ENCODE measurements around the gene TULP4. TPM values are rescaled to one million over a fixed set of nuclear protein-coding genes. Genes with fewer than 3 reads are reported as not detected.

The TULP4 gene
- total RNA-seq, 1 donor from 2014 or later = 117 TPM

DNA sequence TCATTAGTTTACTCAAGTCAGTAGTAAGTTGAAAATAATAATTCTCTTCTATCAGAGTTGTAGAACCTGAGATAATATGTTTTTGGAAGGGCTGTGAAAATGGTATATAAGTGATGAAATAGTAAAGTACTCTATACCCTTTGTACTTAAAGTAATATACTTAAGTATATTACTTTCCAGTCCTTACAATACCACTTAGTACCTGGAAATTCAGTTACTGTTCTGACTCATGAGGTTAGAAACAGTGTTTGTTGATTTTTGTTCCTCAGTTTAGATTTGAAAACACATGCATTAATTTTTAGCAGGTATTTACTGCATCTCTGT is 10.1 kb downstream of the TULP4 start:
- H3K36me3 Mint-ChIP-seq (ENCODE audit: low read depth, unreplicated experiment) = peaks cover under 1% of the 10 kb centered on the region
- H3K27me3 Mint-ChIP-seq (ENCODE audit: unreplicated experiment) = no peaks in the 10 kb centered on the region
- TF ChIP-seq, protein P1, sequence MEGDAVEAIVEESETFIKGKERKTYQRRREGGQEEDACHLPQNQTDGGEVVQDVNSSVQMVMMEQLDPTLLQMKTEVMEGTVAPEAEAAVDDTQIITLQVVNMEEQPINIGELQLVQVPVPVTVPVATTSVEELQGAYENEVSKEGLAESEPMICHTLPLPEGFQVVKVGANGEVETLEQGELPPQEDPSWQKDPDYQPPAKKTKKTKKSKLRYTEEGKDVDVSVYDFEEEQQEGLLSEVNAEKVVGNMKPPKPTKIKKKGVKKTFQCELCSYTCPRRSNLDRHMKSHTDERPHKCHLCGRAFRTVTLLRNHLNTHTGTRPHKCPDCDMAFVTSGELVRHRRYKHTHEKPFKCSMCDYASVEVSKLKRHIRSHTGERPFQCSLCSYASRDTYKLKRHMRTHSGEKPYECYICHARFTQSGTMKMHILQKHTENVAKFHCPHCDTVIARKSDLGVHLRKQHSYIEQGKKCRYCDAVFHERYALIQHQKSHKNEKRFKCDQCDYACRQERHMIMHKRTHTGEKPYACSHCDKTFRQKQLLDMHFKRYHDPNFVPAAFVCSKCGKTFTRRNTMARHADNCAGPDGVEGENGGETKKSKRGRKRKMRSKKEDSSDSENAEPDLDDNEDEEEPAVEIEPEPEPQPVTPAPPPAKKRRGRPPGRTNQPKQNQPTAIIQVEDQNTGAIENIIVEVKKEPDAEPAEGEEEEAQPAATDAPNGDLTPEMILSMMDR (IDR thresholded peaks at IDR 0.05; ENCODE audit: unreplicated experiment) = no peak
- H3K9me3 Mint-ChIP-seq (ENCODE audit: unreplicated experiment) = no peaks in the 10 kb centered on the region
- H3K4me3 Mint-ChIP-seq (ENCODE audit: unreplicated experiment) = no peak overlapping the region
- H3K4me1 Mint-ChIP-seq (ENCODE audit: unreplicated experiment) = peaks cover 7% of the 10 kb centered on the region
- DNase-seq (ENCODE audit: low spot score) = no peak
- H3K27ac Mint-ChIP-seq (ENCODE audit: unreplicated experiment) = no peak overlapping the region

DNA sequence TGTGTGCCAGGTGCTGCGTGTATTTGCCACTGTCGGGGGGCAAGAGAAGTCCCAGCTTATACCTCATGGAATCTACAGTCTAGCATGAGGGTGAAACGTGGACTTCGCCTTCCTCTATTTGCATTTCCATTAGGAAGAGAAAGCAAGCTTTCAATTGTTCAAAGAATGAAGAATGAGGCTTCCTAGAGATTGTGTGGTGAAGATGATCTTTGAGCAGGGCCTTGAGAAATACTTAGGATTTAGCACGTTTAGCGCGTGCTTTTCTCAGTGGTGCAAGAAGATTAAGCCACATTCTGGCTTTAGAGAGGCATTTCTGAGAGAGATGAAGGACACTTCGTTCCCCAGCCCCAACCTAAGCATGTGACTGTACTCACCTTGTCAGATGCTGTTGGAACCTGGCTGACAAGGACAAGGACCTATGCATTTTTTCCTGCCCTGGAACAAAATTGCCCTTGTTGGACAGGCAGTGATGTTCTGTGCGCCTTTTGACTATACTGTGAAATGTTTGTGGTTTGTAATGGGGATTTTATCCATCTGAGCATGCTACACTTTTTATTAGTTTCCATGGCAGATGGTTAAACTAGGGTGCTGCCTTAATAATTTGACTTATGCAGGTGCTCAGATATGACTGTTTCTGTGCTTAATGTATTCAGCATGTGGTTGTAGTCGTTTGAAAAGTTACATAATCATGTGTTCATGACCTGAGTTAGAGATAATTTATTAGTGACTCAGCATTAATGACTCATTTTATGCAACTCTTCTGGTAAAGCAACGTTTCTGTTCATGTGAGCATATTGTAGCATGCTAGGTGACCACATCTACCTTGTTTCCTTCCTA is 10.7 kb downstream of the TULP4 start:
- H3K4me3 Mint-ChIP-seq (ENCODE audit: unreplicated experiment) = no peak overlapping the region

DNA sequence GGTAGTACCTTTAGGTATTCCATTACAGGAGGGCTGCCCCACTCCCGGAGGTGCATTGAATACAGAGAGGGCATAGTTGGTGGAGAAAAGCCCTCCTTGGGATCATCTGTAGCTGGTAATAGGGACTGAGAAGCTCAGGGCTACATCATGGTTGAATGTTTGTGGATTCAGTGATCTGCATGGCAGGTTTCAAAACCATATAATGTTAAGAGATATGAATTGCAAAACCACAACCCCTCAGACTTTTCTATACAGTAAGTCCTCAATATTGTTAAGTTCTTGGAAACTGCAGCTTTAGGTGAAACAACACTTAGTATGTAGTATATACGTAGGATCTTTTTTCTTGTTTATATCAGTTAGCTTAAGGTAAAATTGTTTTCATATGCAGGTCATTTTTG is 11.3 kb downstream of the TULP4 start:
- Mint-ChIP-seq H3K27me3 (ENCODE audit: unreplicated experiment) (no peaks in the 10 kb centered on the region), H3K4me3 (ENCODE audit: unreplicated experiment) (no peak overlapping the region), H3K4me1 (ENCODE audit: unreplicated experiment) (peaks cover 7% of the 10 kb centered on the region), H3K36me3 (ENCODE audit: low read depth, unreplicated experiment) (no peaks in the 10 kb centered on the region), H3K9me3 (ENCODE audit: unreplicated experiment) (no peaks in the 10 kb centered on the region), H3K27ac (ENCODE audit: unreplicated experiment) (no peak overlapping the region)
- DNase-seq (ENCODE audit: low spot score) = no peak
- TF ChIP-seq, protein P1 (IDR thresholded peaks at IDR 0.05; ENCODE audit: unreplicated experiment) = no peak

More for the DNA sequence above, 10.7 kb downstream of the TULP4 start:
- no peak for DNase-seq (ENCODE audit: low spot score)
- Mint-ChIP-seq H3K4me1 (ENCODE audit: unreplicated experiment) (peaks cover 7% of the 10 kb centered on the region), H3K36me3 (ENCODE audit: low read depth, unreplicated experiment) (no peaks in the 10 kb centered on the region), H3K27me3 (ENCODE audit: unreplicated experiment) (no peaks in the 10 kb centered on the region), H3K9me3 (ENCODE audit: unreplicated experiment) (no peaks in the 10 kb centered on the region), H3K27ac (ENCODE audit: unreplicated experiment) (no peak overlapping the region)
- TF ChIP-seq, protein P1 (IDR thresholded peaks at IDR 0.05; ENCODE audit: unreplicated experiment) = no peak

DNA sequence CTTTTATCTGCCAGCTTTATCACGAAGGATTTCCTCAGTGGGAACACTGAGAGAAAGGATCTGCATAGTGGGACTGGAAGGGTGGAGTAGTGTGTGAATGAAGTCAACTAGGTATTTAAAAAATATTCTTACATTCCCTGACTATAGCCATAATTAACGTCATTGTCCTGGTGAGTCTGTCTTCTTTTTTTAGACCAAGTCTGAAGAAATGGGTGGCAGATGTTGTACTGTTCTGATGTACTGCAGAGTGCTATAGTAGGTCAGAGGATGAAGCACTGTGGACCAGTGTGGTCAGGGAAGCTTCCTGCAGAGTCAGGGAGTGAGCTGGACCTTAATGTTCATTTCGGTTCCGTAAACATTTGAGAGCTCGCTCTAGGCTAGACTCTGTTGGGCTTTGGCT is 11.9 kb downstream of the TULP4 start:
- Mint-ChIP-seq H3K27me3 (ENCODE audit: unreplicated experiment) (no peaks in the 10 kb centered on the region), H3K4me1 (ENCODE audit: unreplicated experiment) (peaks cover 9% of the 10 kb centered on the region), H3K4me3 (ENCODE audit: unreplicated experiment) (no peak overlapping the region), H3K9me3 (ENCODE audit: unreplicated experiment) (no peaks in the 10 kb centered on the region), H3K27ac (ENCODE audit: unreplicated experiment) (no peak overlapping the region), H3K36me3 (ENCODE audit: low read depth, unreplicated experiment) (no peaks in the 10 kb centered on the region)
- no peak for DNase-seq (ENCODE audit: low spot score)
- TF ChIP-seq, protein P1 (IDR thresholded peaks at IDR 0.05; ENCODE audit: unreplicated experiment) = no peak

DNA sequence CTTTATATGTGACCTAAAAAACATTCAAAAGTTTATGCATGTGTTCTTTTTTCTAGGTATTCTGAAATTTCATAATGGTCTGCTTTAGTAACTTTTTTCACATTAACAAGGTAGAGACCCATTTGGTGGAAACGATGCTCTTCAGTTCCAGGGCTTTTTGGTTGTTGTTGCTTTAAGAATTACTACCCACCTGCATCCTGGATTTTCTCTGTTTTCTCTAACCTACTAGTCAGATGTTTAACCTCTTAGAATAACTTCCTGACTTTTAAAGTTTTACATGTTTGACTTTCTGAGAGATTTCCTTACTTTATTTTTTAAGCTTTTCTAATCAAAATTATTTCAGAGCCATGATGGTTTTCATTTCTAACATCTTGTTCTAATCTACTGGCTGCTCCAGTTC is 14.9 kb downstream of the TULP4 start:
- H3K4me1 Mint-ChIP-seq (ENCODE audit: unreplicated experiment) = peaks cover 6% of the 10 kb centered on the region
- DNase-seq (ENCODE audit: low spot score) = no peak
- no peaks in the 10 kb centered on the region for H3K27me3 Mint-ChIP-seq (ENCODE audit: unreplicated experiment)
- H3K36me3 Mint-ChIP-seq (ENCODE audit: low read depth, unreplicated experiment) = peaks cover 2% of the 10 kb centered on the region
- no peaks in the 10 kb centered on the region for H3K9me3 Mint-ChIP-seq (ENCODE audit: unreplicated experiment)
- H3K4me3 Mint-ChIP-seq (ENCODE audit: unreplicated experiment) = no peak overlapping the region
- no peak overlapping the region for H3K27ac Mint-ChIP-seq (ENCODE audit: unreplicated experiment)
- TF ChIP-seq, protein P1 (IDR thresholded peaks at IDR 0.05; ENCODE audit: unreplicated experiment) = no peak
